NCI-H1417 treated with DMSO at 0.1 percent for 48 hours (cell line): ENCODE results near the gene FGG.

ENCODE experiments used
- DNase-seq: peaks from one replicate; lab custom pipeline; 2025; lab: John Stamatoyannopoulos, UW

Gene FGG

GRCh38 chr4:154585369-154586018, 27.0 kb downstream of the FGG start:
- no peak for DNase-seq

- DNase-seq: no peak
Measured at GRCh38 chr4:154584259-154584658, 28.2 kb downstream of the FGG start.

DNA sequence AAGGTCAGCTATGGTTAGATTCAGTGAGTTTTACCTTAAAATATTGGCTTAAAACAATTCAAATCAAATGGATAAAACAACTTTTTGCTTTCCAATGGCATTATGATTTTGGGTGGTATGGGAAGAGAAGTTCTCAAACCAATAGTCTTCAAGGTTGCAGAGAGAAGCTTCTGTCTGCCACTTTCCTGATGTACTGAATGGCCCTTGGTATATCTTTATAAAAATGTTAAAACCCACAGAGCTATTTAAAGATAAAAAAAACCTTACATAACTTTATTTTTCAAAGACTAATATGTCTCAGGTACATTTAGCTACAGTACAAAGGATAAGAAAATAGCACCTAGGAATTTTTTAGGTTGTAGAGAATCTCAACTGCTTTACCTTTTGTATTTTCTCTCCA, 28.8 kb downstream of the FGG start:
- no peak for DNase-seq

- no peak for DNase-seq
Measured at GRCh38 chr4:154583230-154583629, 29.2 kb downstream of the FGG start.

GRCh38 chr4:154582723-154583122, 29.7 kb downstream of the FGG start:
- DNase-seq: no peak

DNA sequence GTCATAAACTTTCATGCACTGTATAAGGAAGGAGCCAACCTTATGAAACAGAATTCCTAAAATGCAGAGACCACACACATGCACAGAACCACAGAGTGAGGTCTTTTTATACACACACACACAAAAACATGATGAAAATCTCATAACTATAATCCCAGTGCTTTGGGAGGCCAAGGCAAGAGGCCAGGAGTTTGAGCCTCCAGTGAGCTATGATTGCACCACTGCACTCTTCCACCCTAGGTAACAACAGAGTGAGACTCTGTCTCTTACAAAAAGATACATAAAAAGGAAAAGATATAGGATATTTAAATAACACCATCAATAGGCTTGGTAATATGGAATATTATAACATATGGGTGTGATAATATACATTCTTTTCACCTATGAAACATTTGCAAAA, 32.5 kb downstream of the FGG start:
- DNase-seq: no peak

- no peak for DNase-seq
Measured at GRCh38 chr4:154578919-154579318, 33.5 kb downstream of the FGG start.

GRCh38 chr4:154577324-154577723, 35.1 kb downstream of the FGG start:
- no peak for DNase-seq

DNA sequence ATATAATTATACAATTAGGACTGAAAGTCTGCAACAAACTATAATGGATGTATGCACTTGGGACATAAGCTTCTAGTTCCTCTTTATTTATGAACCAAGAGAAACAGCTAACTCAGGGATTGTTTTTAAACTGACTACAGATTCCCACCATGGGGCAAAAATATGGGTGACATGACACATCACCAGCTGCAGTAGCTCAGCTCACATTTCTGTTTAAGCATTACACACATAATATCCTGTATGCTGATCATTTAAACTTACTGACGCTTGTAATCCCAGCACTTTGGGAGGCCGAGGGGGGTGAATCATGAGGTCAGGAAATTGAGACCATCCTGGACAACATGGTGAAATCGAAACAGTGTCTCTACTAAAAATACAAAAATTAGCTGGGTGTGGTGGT, 38.1 kb downstream of the FGG start:
- DNase-seq: no peak

DNA sequence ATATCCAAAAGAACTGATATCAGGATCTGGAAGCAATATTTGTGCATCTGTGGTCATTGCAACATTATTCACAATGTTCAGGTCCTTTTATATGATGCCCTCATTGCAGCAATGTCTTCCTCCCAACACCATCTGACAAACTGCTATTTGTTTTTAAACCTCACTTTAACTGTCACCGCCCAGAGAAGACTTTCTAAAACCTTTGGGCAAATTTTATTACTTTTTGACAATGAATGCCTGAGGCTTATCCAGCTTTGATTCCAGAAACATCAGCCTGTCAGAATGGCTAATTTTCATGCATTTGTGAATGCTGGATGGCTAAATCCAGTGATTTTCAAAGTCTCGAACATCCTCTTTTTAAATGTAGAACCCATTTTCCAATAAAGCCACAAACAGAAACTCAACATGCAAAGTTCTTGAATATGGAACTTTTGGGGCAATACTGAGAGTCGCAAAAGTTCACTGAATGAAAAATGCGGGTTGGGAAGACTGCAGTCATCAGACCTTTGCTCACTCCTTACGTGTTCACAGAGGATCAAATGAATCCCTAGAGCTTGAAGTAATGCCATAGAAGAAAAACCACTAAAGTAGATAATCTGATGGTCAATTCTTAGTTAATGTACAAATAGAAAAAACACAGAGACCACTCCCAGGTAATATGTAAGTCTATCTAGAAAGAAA, 39.1 kb downstream of the FGG start:
- no peak for DNase-seq

GRCh38 chr4:154569584-154569983, 42.9 kb downstream of the FGG start:
- no peak for DNase-seq

DNA sequence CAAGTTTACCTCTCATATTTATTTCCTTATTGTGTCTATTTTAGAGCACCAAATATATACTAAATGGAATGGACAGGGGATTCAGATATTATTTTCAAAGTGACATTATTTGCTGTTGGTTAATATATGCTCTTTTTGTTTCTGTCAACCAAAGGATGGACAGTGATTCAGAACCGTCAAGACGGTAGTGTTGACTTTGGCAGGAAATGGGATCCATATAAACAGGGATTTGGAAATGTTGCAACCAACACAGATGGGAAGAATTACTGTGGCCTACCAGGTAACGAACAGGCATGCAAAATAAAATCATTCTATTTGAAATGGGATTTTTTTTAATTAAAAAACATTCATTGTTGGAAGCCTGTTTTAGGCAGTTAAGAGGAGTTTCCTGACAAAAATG, 43.4 kb downstream of the FGG start:
- DNase-seq: no peak

GRCh38 chr4:154566639-154567204, 45.7 kb downstream of the FGG start:
- no peak for DNase-seq

DNA sequence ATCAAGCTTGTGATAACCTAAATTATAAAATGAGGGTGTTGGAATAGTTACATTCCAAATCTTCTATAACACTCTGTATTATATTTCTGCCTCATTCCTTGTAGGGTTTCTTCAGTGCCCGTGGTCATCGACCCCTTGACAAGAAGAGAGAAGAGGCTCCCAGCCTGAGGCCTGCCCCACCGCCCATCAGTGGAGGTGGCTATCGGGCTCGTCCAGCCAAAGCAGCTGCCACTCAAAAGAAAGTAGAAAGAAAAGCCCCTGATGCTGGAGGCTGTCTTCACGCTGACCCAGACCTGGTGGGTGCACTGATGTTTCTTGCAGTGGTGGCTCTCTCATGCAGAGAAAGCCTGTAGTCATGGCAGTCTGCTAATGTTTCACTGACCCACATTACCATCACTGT, 46.8 kb downstream of the FGG start:
- no peak for DNase-seq

GRCh38 chr4:154564311-154564710, 48.1 kb downstream of the FGG start:
- no peak for DNase-seq

DNA sequence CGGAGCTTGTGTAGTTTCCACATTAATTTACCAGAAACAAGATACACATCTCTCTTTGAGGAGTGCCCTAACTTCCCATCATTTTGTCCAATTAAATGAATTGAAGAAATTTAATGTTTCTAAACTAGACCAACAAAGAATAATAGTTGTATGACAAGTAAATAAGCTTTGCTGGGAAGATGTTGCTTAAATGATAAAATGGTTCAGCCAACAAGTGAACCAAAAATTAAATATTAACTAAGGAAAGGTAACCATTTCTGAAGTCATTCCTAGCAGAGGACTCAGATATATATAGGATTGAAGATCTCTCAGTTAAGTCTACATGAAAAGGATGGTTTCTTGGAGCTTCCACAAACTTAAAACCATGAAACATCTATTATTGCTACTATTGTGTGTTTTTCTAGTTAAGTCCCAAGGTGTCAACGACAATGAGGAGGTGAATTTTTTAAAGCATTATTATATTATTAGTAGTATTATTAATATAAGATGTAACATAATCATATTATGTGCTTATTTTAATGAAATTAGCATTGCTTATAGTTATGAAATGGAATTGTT, 49.7 kb downstream of the FGG start, which contains the start of gene FGB:
Gene FGB (plus strand): TSS at position 315 of the 558 bp plus-strand sequence. CDS start 8 bp downstream, at position 323.
- DNase-seq: no peak

DNA sequence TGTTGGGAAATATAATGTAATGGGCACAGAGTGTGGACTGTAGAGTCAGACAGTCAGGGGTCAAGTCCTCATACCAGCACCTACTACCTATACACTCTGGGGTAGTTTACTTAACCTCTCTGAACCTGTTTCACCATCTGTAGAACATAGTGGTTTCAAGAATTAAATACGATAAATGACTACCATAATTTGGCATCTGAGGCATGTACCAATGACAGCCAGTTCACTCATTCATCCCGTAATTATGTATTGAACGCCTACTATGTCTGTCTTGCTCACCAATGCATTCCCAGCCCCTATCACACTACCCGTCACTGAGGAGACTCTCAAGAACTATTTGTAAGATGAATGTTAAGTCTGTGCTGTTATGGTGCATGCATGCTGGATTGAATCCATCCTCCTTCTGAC, 51.6 kb downstream of the FGG start:
- no peak for DNase-seq

GRCh38 chr4:154560419-154560801, 52.0 kb downstream of the FGG start:
- DNase-seq: no peak

GRCh38 chr4:154559494-154560418, 52.7 kb downstream of the FGG start:
- DNase-seq: no peak

DNA sequence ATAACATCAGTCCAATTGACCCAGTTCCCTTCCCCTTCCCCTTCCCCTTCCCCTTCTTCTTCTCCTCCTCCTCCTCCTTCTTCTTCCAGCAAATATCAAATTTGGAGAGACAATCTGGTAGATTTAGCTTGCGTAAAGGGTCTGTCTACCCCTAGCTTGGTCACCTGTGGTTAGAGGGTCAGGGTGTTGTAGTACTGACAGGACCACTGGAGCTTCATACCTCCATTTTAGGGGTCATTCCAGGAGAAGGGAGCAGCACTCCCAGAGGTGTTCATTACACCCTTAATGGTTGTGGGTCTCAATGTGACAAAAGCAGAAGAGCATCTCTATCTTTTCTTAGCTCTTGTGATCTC, 53.3 kb downstream of the FGG start:
- DNase-seq: no peak
